ENCODE results near the gene SPEF2. TPM values are rescaled to one million over a fixed set of nuclear protein-coding genes. Genes with fewer than 3 reads are reported as not detected.

Gene SPEF2
- total and polyA plus RNA-seq, 2 experiments from 2014 or later, result 0.17 to 0.21 TPM

GRCh38 chr5:35826056-35826455 lies 208.4 kb downstream of the SPEF2 start:
- Histone ChIP-seq H3K36me3 (ENCODE audit: insufficient read depth) (no peaks in the 10 kb centered on the region), H4K20me1 (replicated peaks; ENCODE audit: insufficient read depth) (no peaks in the 10 kb centered on the region), H3K79me2 (replicated peaks; ENCODE audit: insufficient read depth) (no peaks in the 10 kb centered on the region), H3K4me1 (ENCODE audit: insufficient read depth) (no peaks in the 10 kb centered on the region), H3K4me3 (no peak overlapping the region), H3K27me3 (ENCODE audit: insufficient read depth) (no peaks in the 10 kb centered on the region), H3F3A (replicated peaks; ENCODE audit: low read depth) (no peaks in the 10 kb centered on the region), H3K9me2 (ENCODE audit: insufficient read depth) (no peaks in the 10 kb centered on the region; the same call in 1 of the 2 replicates), H2AFZ (no peak overlapping the region), H3K27ac (ENCODE audit: low read depth) (no peak overlapping the region), H3K4me2 (no peak overlapping the region)
- Mint-ChIP-seq H3K9me3 (no peaks in the 10 kb centered on the region), H3K36me3 (ENCODE audit: low read depth) (no peaks in the 10 kb centered on the region), H3K27me3 (ENCODE audit: insufficient read depth, low read depth, poor library complexity) (peaks cover 5% of the 10 kb centered on the region), H3K27ac (no peak overlapping the region), H3K4me1 (no peaks in the 10 kb centered on the region), H3K4me3 (no peak overlapping the region)
- no peak for DNase-seq (ENCODE audit: low spot score)
- no peak for ATAC-seq
- TF ChIP-seq REST (IDR thresholded peaks at IDR 0.05; ENCODE audit: unreplicated experiment) (no peak), NANOG (IDR thresholded peaks at IDR 0.05; ENCODE audit: borderline replicate concordance) (no peak), EZH2 (IDR thresholded peaks at IDR 0.05; ENCODE audit: low read depth, unreplicated experiment) (no peak), STAT1 (IDR thresholded peaks at IDR 0.05; ENCODE audit: unreplicated experiment) (no peak), ZNF462 (CRISPR knock-in tag; IDR thresholded peaks at IDR 0.05) (no peak), EZH2phosphoT487 (IDR thresholded peaks at IDR 0.05; ENCODE audit: unreplicated experiment) (no peak), JUNB (IDR thresholded peaks at IDR 0.05; ENCODE audit: unreplicated experiment) (no peak), CTCF (conservative IDR thresholded peaks at IDR 0.05; ENCODE audit: low read depth in 2 of 2) (no peak), CREB1 (CRISPR knock-in tag; IDR thresholded peaks at IDR 0.05; ENCODE audit: low read depth) (no peak), ZNF114 (CRISPR knock-in tag; IDR thresholded peaks at IDR 0.05) (no peak), ETS1 (IDR thresholded peaks at IDR 0.05) (no peak), POLR2AphosphoS5 (IDR thresholded peaks at IDR 0.05; ENCODE audit: low read depth) (no peak), ZNF331 (CRISPR knock-in tag; IDR thresholded peaks at IDR 0.05; ENCODE audit: low read depth) (no peak)
